GM12892 (cell line): ENCODE data around the gene MYL11.

ENCODE experiments used
- POLR2A ChIP-seq: IDR thresholded peaks from 2 replicates; pipeline ENCODE4 v1.6.1; 2011; ENCODE audit warnings: low read depth, low read length, control low read depth
- POLR2AphosphoS5 ChIP-seq: IDR thresholded peaks from 2 replicates; pipeline ENCODE4 v1.6.1; 2011; ENCODE audit warnings: low read depth, low read length, control low read depth
- TAF1 ChIP-seq: IDR thresholded peaks from 2 replicates; pipeline ENCODE4 v1.6.1; 2011; ENCODE audit warnings: low read depth, mild to moderate bottlenecking, control low read depth, low read length, borderline replicate concordance

GRCh38 chr16:30372038-30372712, 2.4 kb upstream of the MYL11 start:
- TF ChIP-seq POLR2AphosphoS5: no peak
- no peak for TF ChIP-seq POLR2A
- no peak for TF ChIP-seq TAF1
